Measurements from ENCODE around the gene RND2. TPM values are rescaled to one million over a fixed set of nuclear protein-coding genes. Genes with fewer than 3 reads are reported as not detected.
A peak's percentile ranks its signal among the peaks of the same experiment; 100 is the strongest.

RND2 gene
- total and polyA plus RNA-seq, 2 of the 13 experiments (the other 11 are each of a cell fraction or from before 2014, with no cell fraction given), result 0.05 to 0.11 TPM

DNA sequence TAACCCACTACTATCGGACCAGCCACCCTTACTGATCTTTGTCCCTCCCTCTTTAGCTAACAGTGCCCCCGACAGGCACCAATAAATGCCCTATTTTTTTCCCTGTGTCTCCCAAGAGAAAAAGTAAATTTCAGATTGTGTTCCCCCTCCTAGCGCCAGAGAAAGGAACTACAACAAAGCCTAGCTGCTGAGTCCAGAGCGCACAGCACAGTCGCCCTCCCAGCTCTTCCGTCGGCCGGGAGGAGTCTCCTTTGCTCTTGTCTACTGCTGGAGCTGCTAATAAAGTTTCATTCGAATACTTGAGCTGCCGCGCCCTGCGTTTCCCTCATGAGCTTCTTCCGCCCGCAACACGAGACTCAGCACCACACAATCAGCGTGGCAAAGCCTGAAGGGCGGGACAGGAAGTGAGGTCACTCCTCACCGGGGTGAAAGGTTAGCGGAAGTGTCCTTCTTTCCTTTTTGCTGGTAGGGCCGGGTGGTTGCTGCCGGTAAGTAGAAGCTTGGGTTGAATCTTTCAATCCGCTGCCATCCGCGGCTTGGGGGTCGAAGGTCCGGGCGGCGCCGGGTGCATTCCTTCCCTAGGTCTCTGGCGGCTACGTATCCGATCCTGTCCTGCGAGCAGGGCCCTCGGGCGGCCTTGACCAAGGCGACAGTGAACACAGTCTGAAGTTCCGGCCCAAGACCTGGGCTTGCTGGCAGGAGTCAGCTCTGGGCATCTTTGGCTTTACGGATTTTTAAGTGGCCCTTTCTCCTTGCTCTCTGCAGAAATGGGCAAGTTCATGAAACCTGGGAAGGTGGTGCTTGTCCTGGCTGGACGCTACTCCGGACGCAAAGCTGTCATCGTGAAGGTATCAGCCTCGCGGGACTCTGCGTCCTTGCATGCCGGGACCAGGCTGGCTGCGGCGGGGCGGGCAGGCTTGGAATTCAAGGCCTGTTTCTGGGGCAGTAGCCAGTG, 26.8 kb upstream of the RND2 start, which contains the start of gene RPL27 (continued):
- TF ChIP-seq, protein P1, sequence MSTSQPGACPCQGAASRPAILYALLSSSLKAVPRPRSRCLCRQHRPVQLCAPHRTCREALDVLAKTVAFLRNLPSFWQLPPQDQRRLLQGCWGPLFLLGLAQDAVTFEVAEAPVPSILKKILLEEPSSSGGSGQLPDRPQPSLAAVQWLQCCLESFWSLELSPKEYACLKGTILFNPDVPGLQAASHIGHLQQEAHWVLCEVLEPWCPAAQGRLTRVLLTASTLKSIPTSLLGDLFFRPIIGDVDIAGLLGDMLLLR (CRISPR knock-in tag; IDR thresholded peaks at IDR 0.05), result peak; percentile 63; the same call in 1 of the 2 replicates
- TF ChIP-seq KAT8 (CRISPR knock-in tag; IDR thresholded peaks at IDR 0.05), result peak; percentile 100
- TF ChIP-seq ZBTB7B (CRISPR knock-in tag; IDR thresholded peaks at IDR 0.05), result peak; percentile 87
- no peak for TF ChIP-seq PCBP2 (optimal IDR thresholded peaks at IDR 0.05; ENCODE audit: low read depth, low read length, poor library complexity, severe bottlenecking)
- TF ChIP-seq, protein P2, sequence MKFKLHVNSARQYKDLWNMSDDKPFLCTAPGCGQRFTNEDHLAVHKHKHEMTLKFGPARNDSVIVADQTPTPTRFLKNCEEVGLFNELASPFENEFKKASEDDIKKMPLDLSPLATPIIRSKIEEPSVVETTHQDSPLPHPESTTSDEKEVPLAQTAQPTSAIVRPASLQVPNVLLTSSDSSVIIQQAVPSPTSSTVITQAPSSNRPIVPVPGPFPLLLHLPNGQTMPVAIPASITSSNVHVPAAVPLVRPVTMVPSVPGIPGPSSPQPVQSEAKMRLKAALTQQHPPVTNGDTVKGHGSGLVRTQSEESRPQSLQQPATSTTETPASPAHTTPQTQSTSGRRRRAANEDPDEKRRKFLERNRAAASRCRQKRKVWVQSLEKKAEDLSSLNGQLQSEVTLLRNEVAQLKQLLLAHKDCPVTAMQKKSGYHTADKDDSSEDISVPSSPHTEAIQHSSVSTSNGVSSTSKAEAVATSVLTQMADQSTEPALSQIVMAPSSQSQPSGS (CRISPR knock-in tag; IDR thresholded peaks at IDR 0.05), result peak; percentile 98
- TF ChIP-seq, protein P3, sequence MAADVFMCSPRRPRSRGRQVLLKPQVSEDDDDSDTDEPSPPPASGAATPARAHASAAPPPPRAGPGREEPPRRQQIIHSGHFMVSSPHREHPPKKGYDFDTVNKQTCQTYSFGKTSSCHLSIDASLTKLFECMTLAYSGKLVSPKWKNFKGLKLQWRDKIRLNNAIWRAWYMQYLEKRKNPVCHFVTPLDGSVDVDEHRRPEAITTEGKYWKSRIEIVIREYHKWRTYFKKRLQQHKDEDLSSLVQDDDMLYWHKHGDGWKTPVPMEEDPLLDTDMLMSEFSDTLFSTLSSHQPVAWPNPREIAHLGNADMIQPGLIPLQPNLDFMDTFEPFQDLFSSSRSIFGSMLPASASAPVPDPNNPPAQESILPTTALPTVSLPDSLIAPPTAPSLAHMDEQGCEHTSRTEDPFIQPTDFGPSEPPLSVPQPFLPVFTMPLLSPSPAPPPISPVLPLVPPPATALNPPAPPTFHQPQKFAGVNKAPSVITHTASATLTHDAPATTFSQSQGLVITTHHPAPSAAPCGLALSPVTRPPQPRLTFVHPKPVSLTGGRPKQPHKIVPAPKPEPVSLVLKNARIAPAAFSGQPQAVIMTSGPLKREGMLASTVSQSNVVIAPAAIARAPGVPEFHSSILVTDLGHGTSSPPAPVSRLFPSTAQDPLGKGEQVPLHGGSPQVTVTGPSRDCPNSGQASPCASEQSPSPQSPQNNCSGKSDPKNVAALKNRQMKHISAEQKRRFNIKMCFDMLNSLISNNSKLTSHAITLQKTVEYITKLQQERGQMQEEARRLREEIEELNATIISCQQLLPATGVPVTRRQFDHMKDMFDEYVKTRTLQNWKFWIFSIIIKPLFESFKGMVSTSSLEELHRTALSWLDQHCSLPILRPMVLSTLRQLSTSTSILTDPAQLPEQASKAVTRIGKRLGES (CRISPR knock-in tag; IDR thresholded peaks at IDR 0.05; ENCODE audit: borderline replicate concordance), result no peak
- no peak for TF ChIP-seq ZNF3 (CRISPR knock-in tag; IDR thresholded peaks at IDR 0.05)
- TF ChIP-seq ZNF878 (CRISPR knock-in tag; IDR thresholded peaks at IDR 0.05), result peak; percentile 95
- TF ChIP-seq SSRP1 (CRISPR knock-in tag; IDR thresholded peaks at IDR 0.05), result peak; percentile 97
- peak; percentile 80; the same call in 1 of the 2 replicates for TF ChIP-seq TMF1 (CRISPR knock-in tag; IDR thresholded peaks at IDR 0.05; ENCODE audit: low read depth)
- 0 out of 2 replicates have a peak, but pooled peaks have one; percentile 34 for TF ChIP-seq ZNF776 (CRISPR knock-in tag; IDR thresholded peaks at IDR 0.05)
- TF ChIP-seq, protein P4, sequence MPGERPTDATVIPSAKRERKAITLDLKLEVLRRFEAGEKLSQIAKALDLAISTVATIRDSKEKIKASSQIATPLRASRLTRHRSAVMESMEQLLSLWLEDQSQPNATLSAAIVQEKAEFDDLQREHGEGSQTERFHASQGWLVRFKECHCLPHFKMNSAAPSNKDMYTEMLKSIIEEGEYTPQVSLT (CRISPR knock-in tag; IDR thresholded peaks at IDR 0.05; ENCODE audit: borderline replicate concordance, low read depth), result peak; percentile 33
- 0 out of 4 replicates have a peak, but pooled peaks of 1 of the 2 experiments have one; percentile 21 for TF ChIP-seq MAFK (conservative IDR thresholded peaks at IDR 0.05 in 1 of 2, IDR thresholded peaks at IDR 0.05 in 1 of 2; ENCODE audit: low read length in 2 of 2)
- peak; percentile 52; the same call in 1 of the 2 replicates for TF ChIP-seq ZNF333 (CRISPR knock-in tag; IDR thresholded peaks at IDR 0.05; ENCODE audit: borderline replicate concordance)
- TF ChIP-seq, protein P5, sequence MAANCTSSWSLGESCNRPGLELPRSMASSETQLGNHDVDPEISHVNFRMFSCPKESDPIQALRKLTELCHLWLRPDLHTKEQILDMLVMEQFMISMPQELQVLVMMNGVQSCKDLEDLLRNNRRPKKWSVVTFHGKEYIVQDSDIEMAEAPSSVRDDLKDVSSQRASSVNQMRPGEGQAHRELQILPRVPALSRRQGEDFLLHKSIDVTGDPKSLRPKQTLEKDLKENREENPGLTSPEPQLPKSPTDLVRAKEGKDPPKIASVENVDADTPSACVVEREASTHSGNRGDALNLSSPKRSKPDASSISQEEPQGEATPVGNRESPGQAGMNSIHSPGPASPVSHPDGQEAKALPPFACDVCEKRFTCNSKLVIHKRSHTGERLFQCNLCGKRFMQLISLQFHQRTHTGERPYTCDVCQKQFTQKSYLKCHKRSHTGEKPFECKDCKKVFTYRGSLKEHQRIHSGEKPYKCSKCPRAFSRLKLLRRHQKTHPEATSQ (CRISPR knock-in tag; IDR thresholded peaks at IDR 0.05; ENCODE audit: borderline replicate concordance), result peak; percentile 89; the same call in 1 of the 2 replicates
- peak; percentile 73; the same call in 1 of the 2 replicates for TF ChIP-seq ZNF564 (CRISPR knock-in tag; IDR thresholded peaks at IDR 0.05)
- no peak for TF ChIP-seq ATAD3A (CRISPR knock-in tag; IDR thresholded peaks at IDR 0.05)
- TF ChIP-seq KLF13 (CRISPR knock-in tag; IDR thresholded peaks at IDR 0.05), result peak; percentile 64; the same call in 1 of the 2 replicates
- TF ChIP-seq, protein P6, sequence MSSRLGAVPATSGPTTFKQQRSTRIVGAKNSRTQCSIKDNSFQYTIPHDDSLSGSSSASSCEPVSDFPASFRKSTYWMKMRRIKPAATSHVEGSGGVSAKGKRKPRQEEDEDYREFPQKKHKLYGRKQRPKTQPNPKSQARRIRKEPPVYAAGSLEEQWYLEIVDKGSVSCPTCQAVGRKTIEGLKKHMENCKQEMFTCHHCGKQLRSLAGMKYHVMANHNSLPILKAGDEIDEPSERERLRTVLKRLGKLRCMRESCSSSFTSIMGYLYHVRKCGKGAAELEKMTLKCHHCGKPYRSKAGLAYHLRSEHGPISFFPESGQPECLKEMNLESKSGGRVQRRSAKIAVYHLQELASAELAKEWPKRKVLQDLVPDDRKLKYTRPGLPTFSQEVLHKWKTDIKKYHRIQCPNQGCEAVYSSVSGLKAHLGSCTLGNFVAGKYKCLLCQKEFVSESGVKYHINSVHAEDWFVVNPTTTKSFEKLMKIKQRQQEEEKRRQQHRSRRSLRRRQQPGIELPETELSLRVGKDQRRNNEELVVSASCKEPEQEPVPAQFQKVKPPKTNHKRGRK (CRISPR knock-in tag; IDR thresholded peaks at IDR 0.05), result no peak

All from HepG2 (cell line).